Measurements from ENCODE around the gene TWIST2.

Gene TWIST2

GRCh38 chr2:238818561-238818960, 29.3 kb upstream of the TWIST2 start:
- TF ChIP-seq CTCF (conservative IDR thresholded peaks at IDR 0.05; ENCODE audit: control insufficient read depth, insufficient read depth, low read depth, low read length) = no peak
- no peak overlapping the region for H3K4me3 ChIP-seq (ENCODE audit: control insufficient read depth, low read depth, low read length)

GRCh38 chr2:238820197-238820596, 27.7 kb upstream of the TWIST2 start:
- TF ChIP-seq CTCF (conservative IDR thresholded peaks at IDR 0.05; ENCODE audit: control insufficient read depth, insufficient read depth, low read depth, low read length) = no peak
- H3K4me3 ChIP-seq (ENCODE audit: control insufficient read depth, low read depth, low read length) = no peak overlapping the region
- DNase-seq (ENCODE audit: low read depth) = no peak

More at GRCh38 chr2:238818561-238818960, 29.3 kb upstream of the TWIST2 start:
- peak; percentile 27 for DNase-seq (ENCODE audit: low read depth)

- peak; percentile 90 for DNase-seq (ENCODE audit: low read depth)
- H3K4me3 ChIP-seq (ENCODE audit: control insufficient read depth, low read depth, low read length) = no peak overlapping the region
- TF ChIP-seq CTCF (conservative IDR thresholded peaks at IDR 0.05; ENCODE audit: control insufficient read depth, insufficient read depth, low read depth, low read length) = no peak
These were observed 27.0 kb upstream of the TWIST2 start for GRCh38 chr2:238820916-238821315.

GRCh38 chr2:238821391-238821790, 26.5 kb upstream of the TWIST2 start:
- no peak overlapping the region for H3K4me3 ChIP-seq (ENCODE audit: control insufficient read depth, low read depth, low read length)
- no peak for TF ChIP-seq CTCF (conservative IDR thresholded peaks at IDR 0.05; ENCODE audit: control insufficient read depth, insufficient read depth, low read depth, low read length)
- peak; percentile 92 for DNase-seq (ENCODE audit: low read depth)

- H3K4me3 ChIP-seq (ENCODE audit: control insufficient read depth, low read depth, low read length) = no peak overlapping the region
- DNase-seq (ENCODE audit: low read depth) = no peak
- TF ChIP-seq CTCF (conservative IDR thresholded peaks at IDR 0.05; ENCODE audit: control insufficient read depth, insufficient read depth, low read depth, low read length) = no peak
These were observed 25.8 kb upstream of the TWIST2 start for GRCh38 chr2:238821944-238822670.

- no peak for DNase-seq (ENCODE audit: low read depth)
- no peak overlapping the region for H3K4me3 ChIP-seq (ENCODE audit: control insufficient read depth, low read depth, low read length)
- TF ChIP-seq CTCF (conservative IDR thresholded peaks at IDR 0.05; ENCODE audit: control insufficient read depth, insufficient read depth, low read depth, low read length) = no peak
These were observed 24.9 kb upstream of the TWIST2 start for GRCh38 chr2:238822955-238823354.
